Left renal pelvis (tissue), 4 donors: ENCODE data around the gene CAB39. TPM values are rescaled to one million over a fixed set of nuclear protein-coding genes. Genes with fewer than 3 reads are reported as not detected.

Source experiments
- DNase-seq, 4 donors: peaks; one replicate each; pipeline ENCODE4 v3.0.0-alpha.2; 2013; ENCODE audit warnings: low read depth in 4 of 4, low spot score in 3 of 4
- polyA plus RNA-seq, 4 donors: library from polyadenylated mRNA; unstranded; fragments of 120-200 nt; gene quantifications; one replicate each; pipeline ENCODE4 v1.2.1, GENCODE V29; 2013; ENCODE audit not compliant: insufficient read length in 4 of 4

Gene CAB39
- polyA plus RNA-seq, 4 donors = 52.1 to 102 (median 87.7) TPM

GRCh38 chr2:230778350-230779063 lies 65.9 kb downstream of the CAB39 start:
- no peak for DNase-seq

DNA sequence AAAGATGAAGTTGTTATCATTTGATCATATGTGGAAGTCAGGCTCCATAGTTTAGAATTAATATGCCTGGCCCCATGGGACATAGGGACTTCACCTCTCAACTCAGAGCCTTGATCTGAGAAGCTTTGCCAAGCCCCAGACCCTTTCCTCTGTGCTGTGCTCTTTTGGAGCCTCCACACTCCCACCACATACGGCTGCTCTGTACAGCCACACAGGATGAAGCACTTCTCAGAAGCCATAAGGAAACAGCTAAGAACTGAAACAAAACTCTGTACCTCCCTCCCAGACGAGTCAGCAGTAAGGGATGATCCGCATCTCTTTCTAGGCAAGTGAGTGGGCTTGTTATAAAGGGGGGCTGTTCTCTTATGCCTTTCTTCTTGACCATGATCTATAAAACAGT lies 66.5 kb downstream of the CAB39 start:
- no peak for DNase-seq

DNA sequence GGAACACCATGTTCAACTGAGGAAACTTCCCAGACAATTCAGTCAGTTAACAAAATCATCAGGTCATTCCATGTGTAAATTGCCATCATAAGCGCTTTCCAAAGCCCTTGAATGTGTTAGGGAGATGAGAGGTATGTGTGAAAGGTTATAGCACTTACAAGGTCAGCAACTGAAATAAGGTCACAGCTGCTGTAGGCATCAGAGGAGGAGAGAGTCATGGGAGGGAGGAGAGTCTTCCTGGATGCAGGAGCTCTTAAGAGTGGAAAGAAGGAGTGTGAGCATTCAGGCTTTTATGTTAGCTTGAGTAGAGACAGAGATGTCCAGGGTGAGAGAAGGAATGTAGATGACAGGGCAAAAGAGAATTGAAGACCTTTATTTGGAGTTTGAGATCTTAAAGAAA lies 67.0 kb downstream of the CAB39 start:
- DNase-seq = no peak

- DNase-seq = peak; percentile 18 to 74 (median 35)
These were observed 68.6 kb downstream of the CAB39 start for GRCh38 chr2:230781130-230781797.

DNA sequence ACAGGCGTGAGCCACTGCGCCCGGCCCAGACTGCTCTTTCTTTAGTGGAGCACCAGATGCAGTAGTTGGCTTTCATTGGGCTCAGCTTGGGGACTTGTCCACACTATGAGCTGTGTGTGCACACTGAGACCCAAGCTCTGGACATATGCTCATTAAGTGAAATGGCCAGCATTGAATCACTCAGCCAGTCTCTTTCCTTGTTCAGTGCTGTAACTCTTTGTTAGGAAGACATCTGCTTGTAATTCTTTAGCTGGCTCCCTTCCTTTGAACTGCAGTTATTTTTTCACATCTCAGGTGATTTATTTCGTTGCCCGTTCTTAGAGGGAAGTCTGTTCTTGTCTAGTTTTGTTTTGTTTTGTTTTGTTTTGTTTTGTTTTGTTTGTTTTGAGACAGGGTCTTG lies 70.5 kb downstream of the CAB39 start:
- DNase-seq = no peak

- no peak for DNase-seq
These were observed 72.2 kb downstream of the CAB39 start for GRCh38 chr2:230784795-230785194.

- no peak for DNase-seq
These were observed 72.7 kb downstream of the CAB39 start for GRCh38 chr2:230785346-230785745.

DNA sequence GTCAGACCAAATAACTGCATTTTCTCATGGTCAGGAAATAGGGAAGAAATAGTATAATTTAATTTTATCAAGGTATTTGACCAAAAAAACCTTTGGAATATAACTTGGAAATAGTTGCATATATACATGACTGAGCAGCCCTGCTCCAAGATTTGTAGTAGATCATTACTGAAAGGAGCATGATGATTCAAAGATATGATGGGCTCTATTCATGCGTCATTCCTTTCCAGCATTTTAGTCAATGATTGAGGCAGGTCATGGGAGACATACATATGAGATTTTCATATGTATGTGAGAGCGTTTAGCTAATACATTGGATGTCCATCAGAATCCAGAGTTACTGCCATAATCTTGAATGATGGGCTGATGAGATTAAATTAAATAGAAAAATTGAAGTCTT lies 74.5 kb downstream of the CAB39 start:
- DNase-seq = no peak

GRCh38 chr2:230788554-230789175 lies 76.0 kb downstream of the CAB39 start:
- DNase-seq = no peak

DNA sequence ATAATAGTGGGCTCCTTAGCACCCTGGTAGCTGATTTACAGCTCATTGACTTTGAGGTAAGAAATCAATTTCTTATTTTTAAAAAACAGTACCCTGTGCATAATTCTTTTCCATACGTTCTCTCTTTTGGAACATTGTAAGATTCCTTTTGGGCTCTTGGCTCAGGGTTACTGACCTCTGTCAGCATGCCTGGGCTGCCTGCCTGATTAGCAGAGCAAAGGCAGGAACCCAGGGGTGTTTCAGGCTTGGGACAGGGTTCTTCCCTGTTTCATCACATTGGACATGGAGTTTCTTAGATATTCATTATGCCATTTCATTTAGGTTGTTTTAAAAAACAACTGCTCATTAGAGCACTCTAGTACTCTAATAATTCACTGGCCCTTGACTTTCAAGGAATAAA lies 78.3 kb downstream of the CAB39 start:
- DNase-seq = no peak

- no peak for DNase-seq
These were observed 81.1 kb downstream of the CAB39 start for GRCh38 chr2:230793572-230794359.

- DNase-seq = no peak
These were observed 81.9 kb downstream of the CAB39 start for GRCh38 chr2:230794497-230794896.

DNA sequence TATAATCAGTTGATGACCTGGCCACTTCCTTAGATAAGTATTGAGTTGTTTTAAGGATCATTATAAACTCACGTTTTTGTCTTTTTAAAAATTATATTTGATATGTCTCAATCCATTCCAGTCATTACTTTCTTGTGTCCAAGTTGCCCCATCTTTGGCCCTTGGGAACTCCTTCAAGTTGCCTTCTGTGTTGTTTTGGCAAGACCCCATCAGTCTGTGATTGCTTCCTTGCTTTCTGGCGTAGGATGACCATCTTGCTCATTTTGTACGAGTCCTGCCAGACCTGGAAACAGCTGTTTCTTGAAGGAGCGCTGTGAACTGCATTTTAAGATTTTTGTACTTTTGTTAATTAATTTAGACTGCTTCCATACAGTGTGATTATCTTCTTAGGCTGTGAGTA lies 83.2 kb downstream of the CAB39 start:
- no peak for DNase-seq

DNA sequence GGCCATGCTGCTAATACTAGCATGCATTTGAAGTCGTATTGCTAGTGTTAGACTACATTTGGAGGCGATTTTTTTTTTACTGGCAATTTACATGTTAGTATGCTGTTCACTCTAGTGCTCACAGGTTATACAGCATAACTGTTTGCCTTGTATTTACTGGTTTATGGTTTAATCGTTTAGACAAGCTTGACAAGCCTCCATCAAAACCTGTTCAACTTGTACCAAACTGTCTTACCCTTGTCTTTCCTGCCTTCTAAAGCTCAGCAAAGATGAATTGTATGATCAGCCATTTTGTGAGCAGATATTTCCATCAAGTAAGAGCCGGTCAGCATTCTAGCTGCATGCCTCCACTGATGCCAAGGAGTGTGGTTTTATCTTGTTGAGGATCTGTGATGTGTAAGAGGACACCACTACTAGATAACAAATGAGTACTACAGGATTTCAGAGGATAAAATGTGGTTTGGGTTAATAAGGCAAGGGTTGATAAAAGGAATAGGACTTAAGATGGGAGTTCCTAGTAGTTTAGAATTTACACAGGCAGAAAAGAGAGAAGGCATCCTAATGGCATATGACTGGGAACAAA lies 83.7 kb downstream of the CAB39 start:
- no peak for DNase-seq

- DNase-seq = no peak
These were observed 85.2 kb downstream of the CAB39 start for GRCh38 chr2:230797515-230798495.

DNA sequence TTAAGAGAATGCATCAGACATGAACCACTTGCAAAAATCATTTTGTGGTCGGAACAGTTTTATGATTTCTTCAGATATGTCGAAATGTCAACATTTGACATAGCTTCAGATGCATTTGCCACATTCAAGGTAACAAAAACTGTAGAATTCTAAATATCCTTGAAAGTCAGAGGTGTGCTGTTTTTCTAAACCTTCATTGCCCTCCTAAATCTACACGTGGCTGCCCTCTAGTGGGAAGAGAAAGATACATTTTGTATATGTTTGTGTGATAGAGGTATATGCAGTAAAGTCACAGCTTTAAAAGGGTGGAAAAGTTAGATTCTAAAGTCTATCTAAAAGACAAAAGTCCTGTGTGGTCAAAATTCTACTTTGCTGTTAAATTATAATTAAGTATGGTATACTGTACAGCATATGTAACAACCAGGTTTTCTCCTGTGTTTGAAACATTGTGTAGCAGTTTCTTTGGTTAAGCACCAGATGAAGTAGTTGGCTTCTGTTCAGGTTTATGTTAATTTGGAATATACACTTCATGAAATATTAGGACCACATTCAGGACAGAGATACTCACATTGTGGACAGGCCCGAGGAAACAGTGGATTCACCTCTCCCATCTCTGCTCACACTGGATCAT lies 86.2 kb downstream of the CAB39 start:
- DNase-seq = peak in 3 of 4 donors; percentile 33 to 35 (median 34)

GRCh38 chr2:230805353-230806017 lies 92.8 kb downstream of the CAB39 start:
- no peak for DNase-seq

GRCh38 chr2:230807729-230808128 lies 95.1 kb downstream of the CAB39 start:
- no peak for DNase-seq

- no peak for DNase-seq
These were observed 96.4 kb downstream of the CAB39 start for GRCh38 chr2:230809015-230809414.
